ENCODE measurements around the gene SLC29A4.

DNA sequence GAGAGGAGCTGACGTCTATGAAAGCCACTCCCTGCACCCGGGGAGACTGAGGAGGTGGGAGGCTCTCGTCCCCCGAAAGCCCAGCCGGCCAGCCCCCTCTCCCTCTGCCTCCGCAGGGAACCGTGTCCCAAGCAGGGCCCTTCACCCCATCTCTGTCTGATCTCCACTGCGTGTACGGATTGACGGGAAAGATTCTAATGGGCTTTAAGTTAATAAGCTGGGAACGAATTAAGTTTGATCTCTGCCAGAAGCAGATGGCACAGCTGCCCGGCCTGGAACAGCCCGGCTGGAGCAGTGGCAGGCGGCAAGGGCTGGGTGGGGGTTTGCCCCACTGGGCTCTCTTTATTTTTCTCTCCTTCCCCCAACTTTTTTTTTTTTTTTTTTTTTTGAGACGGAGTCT is 6.1 kb upstream of the SLC29A4 start:
- TF ChIP-seq CTCF (IDR thresholded peaks at IDR 0.05): no peak
- no peak for TF ChIP-seq POLR2A (IDR thresholded peaks at IDR 0.05)
